Stimulated activated CD4-positive, alpha-beta T cell treated with anti-CD3 and anti-CD28 coated beads, Interleukin-1b, Interleukin-23, amount 100 ng/mL, for 4 hours (primary cell): ENCODE measurements around the gene ITCH.

Experiments
- DNase-seq, 2 donors: peaks; one replicate each; pipeline ENCODE4 v3.0.0-alpha.2; 2020; ENCODE audit warnings: low read depth in 2 of 2

Gene ITCH

DNA sequence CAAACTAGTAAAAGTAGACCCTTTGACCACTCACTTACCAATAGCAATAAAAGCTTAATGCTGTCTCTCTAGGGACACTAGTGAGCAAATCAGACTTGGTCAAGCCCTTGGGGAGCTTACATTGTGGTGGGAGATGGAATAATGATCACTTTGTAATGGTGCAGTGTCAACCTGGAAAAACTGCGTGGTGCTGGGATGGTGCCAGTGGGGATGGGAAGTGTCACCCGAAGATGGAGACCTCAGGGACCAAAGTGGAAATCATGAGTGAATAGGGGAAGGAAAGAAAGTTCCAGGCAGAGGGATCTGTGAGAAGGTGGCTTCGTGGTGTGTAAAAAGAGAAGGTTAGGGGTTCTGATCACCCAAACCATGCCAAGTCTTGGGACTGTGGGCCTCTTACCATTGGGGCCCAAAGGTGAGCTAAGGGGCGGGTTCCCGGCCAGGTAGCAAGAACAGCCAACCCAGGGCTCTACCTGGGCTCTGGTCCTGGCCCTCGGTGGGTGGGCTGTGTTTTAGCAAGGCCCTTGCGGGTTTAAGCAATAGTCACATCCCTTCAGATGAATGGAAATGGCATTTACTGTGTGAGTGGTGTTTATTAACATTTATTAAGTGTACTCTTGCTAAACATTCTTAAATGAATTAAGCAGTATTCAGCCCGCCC, 168.7 kb downstream of the ITCH start:
- DNase-seq = no peak

DNA sequence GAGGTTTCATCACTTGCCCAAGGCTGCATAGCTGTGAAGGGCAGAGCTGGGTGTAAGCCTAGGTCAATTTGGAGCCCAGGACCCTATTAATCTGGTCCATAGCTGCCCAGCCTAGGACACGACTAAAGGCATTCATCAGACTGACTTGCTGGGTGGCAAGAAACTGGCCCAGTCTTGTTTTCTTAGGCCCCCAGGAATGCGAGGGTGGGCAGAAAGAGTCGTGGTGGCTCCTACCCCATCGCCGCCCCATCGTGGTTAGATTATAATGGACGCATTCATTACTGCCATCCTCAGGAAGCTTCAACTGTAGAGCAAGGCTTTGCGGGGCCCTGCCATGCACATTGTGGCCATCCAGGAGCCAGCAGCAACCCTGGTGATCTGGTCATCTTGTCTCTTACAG, 169.2 kb downstream of the ITCH start:
- no peak for DNase-seq

DNA sequence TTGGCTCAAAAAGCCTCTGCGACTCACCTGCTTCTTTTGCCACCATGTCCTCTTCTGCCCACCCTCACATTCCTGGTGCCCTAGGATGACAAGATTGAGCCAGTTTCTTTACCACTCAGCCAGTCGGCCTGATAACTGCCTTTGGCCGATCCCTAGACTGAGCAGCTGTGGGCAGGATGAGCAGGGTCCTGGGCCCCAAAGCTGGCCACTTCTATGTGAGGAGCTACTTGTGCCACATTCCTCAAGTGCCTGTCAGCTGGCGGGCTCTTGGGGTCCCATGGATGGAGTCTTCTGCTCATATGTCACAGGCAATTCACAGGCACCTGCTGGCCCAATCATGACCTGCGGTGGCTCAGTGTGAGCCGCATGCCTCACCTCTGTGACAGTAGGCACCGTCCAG, 169.7 kb downstream of the ITCH start:
- no peak for DNase-seq

DNA sequence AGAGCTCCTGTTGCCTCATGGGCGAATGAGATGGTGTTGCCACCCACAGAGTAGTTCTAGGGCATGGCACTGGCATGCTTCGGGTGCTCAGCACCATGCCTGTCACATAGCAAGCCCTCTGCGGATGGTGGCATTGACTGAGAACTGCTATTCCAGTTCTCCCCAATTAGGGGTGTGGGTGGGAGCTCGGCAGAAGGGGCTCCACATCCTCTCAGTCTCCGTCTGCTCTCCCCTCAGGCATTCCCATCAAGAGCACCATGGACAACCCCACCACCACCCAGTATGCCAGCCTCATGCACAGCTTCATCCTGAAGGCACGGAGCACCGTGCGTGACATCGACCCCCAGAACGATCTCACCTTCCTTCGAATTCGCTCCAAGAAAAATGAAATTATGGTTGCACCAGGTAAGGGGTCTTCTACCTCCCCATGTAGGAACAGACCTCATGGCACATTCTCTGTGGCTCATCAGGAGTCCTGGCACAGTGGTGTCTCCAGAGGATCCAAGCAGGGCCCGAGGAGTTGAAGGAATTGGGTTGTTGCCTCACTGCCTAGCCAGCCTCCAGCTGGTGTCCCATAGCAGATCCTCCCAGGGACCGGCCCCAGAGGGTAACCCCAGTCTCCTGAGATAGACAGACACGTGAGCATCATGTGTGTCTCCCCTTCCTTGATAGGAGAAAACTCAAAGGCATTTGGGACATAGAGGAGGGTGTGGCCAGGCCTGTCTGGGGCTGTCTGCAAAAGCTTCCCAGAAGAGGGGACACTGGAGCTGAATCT, 171.5 kb downstream of the ITCH start:
- DNase-seq = no peak

DNA sequence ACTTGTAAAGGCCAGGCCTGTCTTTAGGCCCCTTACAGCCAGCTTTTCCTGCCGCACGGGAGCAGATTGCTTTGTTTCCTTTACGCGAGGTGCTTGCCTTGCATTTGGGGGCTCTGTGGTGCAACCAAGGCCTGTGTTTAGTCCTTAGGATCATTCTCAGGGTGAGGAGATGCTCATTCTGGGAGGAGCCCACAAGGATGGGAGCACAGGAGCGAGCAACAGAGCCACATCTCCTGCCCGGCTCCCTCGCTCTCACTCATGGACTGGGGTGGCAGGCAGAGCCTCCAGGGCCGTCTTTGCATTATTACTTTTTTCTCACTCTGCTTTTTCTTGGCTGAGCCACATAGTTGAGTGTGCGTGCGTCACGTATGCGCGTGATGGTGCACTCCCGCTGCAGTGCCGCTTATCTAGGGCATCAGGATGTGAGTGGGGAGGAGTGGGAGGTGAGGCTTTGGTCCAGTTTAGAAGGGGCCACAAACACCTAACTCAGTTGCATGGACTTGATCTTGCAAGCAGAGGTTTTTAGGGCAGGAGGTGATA, 172.3 kb downstream of the ITCH start:
- DNase-seq = no peak

DNA sequence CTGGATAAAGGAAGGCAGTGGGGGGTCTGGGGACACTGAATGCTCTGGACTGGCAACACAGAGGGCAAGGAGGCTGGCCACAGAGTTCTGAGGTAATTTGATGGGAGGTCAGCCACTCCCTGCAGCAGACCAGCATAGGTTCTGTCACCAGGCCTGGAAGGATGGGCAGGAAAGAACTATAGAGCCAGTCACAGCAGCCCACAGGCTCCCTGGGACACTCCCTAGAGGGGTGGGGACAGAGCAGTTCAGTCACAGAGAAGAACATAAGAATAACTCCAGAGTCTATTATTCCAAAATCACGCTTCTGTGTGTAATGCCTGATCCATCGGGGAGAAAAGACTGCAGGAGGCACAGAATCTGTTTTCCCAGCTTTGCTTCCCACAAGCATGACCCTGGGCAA, 172.8 kb downstream of the ITCH start:
- DNase-seq = no peak

DNA sequence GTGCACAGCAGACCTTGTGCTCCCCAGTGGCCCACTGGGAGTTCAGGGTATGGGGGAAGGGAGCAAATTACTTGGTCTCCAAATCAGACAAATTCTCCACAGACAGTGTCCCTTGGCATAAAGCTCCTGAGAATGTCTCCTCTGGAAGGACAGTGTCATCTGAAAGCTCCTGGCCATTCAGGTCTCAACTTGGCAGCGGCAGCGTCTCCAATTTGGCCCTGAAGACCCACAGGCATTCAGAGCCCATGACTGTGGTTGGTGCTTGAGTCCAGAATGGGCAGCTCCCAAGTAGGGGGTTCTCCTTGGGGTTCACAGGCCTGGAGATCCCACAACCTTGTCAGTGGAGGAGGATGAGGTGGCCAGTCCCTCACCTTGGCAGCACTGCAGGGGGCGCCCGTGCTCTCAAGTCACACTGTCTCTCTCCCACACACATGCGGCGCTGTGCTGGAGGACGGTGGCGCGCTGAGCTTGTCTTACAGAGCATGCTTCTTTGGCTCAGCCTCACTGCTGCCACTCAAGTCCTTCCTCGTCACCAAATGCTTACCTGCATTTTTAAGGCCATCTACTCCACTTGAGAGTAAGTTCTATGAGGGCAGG, 173.8 kb downstream of the ITCH start:
- DNase-seq = peak; percentile 30 to 42

DNA sequence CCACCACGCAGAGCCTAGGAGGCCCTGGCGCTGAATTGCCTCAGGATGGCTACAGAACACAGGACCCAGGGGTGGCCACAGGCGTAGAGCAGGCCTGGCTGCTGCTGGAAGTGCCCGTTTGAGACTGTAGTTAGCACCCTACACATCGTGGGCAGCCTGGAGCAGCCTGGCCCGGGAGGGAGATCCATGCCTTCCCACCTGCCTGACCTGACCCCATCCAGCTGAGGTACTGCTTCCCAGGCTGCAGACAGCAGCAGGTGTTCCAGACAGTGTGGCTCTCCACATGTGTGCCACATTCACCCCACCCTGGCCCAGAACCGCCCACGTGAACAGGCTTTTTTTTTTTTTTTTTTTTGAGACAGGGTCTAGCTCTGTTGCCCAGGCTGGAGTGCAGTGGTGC, 174.6 kb downstream of the ITCH start:
- no peak for DNase-seq

DNA sequence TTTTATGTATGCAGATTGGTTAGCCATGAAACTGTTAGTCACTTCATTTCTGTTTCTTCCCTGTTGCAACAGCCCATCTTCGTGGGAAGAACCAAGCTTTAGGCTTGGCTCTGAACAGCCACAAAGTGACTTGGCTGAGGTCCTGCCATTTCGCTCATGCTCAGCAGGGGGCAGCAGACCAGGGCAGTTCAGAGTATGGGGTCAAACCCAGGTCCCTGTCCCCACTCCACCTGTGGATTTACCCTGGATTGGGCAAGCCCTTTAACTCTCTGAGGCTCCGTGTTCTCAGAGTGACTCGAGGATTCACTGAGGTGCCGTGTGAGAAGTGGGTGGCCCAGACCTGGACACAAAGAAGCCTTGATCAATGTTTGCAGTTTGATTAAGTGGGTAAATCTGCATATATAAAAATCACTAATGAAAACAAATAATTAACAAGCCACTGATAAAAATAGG, 175.6 kb downstream of the ITCH start:
- DNase-seq = peak; percentile 38 to 45

DNA sequence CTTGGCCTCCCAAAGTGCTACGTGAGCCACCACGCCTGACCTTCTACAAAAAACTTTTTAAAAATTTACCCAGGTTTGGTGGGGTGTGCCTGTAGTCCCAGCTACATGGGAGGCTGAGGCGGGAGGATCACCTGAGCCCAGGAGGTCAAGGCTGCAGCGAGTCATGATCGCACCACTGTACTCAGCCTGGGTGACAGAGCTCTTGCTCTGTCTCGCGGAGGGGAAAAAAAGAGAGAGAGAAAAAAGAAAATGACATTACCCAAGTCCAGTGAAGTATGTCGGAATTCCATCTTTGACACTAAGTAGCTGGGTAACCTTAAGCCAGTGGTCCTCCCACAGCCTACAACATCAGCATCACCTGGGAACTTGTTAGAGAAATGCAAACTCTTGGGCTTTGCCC, 176.7 kb downstream of the ITCH start:
- no peak for DNase-seq

DNA sequence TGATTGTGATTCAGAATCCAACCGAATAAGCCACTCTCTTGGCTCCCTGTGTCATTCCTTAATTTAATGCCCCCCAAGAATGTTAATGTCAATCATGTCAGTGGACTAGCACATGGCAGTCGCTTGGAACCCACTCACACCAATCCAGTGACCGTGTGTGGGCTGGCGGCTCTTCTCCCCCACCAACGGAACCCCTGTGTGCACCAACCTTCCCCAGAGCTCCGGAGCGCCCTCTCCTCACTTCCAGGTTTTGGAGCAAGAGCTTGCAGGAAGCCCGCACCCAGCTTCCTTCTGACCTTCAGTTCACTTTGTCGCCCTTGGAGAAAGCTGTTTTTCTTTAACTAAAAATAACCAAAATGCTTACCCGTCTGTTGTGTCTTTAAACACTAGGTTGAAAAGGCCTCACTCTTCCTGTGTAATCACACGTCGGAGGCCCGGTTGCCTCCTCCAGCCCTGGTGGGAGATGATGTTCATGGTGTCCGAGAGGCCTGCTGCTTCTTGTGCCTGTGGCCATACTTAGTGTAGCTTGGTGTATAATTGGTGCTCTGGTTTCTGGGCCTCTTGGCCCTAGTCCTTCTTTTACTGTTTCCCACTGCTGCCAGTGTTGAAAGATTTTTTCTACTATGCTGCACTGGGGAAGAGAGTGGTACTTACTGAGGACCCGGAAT, 177.7 kb downstream of the ITCH start:
- DNase-seq = no peak

DNA sequence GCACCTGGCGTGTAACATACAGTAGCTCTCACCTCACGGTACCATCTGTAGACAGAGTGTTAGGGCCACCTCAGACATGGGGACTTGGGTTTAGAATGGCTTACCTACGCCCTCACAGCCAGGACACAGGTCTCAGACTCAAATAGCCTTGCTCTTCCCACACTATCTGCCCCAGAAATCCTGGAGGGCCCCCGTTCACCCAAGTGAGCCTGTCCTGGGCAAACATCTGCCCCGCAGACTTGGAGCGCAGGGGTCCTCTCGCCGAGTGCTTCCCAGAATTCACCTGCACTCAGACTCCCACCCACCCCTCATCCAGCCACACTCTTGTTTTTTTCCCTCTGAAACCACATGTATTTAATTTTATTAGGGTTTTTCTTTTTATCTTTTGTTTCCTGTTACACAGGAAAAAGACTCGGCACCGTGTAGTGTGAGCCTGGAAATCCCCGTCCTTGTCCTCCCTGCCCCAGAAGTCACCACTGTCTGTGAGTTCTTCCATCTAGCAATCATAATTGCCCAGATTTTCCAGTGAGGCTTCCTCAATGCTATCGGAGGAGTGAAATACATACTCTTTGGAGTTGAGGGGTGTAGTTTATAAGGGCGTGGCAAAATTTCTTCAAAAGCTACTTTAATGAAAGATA, 178.3 kb downstream of the ITCH start:
- no peak for DNase-seq

DNA sequence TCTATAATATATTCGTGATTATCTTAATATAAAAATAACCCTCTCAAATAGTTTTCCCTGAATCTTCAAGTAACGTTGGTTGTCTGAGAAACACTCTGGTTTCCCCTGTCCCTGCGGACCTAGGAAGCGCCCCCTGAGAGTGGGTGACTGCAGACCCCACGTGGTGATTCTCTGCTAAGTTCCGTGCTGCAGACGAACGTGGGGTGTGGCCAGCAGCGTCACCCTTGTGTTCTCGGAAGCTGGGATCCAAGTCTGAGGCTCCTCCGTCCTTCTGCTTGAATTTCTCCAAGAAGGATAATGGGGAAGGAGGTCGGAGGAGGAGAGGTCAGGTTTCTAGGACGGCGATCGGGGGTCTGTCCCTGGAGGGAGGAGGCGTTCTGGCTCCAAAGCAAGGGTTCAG, 178.8 kb downstream of the ITCH start:
- DNase-seq = no peak

DNA sequence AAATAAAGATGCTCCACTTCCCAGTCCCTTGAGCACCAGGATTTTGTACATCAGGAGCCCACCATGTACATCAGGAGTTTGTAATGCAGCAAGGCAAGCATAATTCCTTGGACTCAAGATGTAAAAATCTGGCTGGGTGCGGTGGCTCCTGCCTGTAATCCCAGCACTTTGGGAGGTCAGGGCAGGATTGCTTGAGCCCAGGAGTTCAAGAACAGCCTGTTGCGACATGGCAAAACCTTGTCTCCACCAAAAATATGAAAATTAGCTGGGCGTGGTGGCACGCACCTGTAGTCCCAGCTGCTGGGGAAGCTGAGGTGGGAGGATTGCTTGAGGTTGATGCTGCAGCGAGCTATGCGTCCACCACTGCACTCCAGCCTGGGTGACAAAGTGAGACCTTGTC, 179.4 kb downstream of the ITCH start:
- DNase-seq = no peak

DNA sequence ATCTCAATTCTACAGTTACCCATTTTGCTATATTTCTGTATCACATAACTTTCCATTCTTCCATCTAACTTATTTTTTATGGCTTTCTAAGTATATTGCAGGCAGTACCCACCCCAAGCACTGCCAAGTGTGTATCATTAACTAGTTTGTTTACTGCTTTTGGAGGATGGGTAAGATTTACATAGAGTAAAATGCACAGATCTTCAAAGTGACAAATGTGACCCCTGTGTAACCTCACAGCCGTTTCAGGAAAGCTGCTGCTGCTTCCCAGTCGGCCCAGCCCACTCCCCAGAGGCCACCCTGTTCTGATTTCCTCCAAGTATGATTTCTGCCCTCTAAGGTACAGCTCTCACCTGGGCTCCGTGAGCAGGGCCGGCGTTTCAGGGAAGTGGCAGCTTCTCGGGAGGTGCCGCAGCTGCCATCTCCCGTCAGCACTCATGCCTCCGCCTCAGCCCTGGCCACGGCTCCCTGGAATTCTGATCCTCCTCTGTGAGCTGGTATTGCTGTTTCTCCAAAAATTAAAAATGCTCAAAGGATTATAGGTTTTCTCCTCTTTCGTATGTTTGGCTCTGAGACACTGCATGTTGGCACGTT, 180.5 kb downstream of the ITCH start:
- DNase-seq = no peak

DNA sequence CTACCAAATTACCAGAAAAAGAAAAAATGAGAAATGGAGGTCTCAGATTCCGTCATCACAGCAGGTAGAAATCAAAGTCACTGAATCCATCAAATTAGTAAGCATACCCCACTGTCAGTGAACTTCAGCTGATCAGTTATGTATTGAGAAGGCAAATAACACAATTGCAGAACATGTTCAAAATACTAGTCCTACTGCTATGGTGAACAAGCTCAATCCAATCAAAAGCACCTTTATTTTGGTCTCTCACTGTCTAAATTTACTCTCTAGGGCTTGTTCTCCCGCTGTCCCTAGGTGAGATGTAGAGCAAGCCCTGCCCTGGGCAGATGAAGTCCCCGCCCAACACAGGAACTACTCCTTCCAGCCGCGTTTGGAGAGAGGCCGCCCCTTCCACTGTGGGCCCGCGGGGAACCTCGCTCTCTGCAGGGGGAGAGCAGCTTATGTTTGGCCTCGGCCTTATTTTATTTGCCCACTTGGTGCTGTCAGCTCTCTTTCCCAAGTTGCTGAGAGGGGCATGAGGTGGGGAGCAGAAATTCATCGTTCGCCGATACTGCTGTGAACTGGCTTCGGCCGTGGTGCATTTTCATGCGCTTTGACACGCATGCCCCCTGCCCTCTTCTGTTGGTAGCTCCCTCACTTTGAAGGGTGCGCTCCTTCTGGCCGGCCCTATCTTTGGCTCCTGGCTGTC, 181.2 kb downstream of the ITCH start:
- no peak for DNase-seq

DNA sequence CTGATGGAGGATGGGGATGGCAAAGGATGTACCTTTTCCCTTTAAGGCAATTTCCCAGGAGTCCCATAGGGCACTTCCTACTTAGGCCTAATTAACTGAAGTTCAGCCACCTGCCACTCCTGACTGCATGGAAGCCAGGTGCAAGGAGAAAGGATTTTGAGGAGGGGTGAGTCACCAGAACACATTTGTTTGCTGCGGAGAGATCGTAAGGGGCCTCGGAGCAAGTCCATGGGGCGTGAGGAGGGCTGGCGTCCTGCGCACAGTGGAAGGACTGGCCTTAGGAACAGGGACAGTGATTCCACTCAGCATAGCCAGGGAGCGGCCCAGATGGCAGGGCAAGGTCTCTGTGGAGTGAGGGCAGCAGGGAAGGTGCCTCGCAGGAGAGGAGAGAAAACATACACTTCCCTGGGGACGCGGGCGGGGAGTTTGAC, 183.7 kb downstream of the ITCH start:
- DNase-seq = no peak

DNA sequence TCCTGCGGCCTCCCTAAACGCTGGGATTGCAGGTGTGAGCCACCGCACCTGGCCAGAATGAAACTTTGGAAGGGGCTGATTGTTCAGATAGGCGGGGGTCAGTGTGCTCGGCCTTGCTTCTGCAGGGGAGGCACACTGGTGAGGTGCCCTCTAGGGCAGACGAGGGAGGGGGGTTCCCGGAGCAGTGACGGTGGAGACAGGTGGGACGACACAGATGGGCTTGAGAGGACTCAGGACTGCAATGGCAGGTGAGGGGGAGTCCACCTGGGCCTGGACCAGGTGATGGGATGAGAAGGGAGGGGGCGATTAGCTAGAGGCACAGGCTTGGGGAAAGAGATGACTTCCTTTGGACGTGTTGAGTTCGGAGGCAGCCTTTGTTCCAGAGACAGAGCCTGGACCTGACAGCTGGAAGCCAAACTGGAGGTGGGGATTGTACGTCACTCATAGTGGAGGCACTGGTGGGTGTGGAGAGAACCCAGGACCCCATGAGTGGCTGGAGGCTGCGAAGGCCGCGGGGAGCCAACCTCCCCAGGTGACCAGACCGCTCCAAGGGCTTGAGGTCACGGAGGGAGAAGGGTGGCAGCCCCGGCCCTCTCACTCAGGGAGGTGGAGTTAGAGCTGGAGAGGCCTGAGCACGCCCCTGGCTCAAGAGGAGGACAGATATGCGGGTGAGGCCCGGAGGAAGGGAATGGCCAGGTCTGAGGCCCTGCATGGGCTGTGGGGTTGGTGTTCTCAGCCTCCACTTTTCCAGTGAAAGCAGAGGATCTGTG, 185.0 kb downstream of the ITCH start:
- DNase-seq = no peak

DNA sequence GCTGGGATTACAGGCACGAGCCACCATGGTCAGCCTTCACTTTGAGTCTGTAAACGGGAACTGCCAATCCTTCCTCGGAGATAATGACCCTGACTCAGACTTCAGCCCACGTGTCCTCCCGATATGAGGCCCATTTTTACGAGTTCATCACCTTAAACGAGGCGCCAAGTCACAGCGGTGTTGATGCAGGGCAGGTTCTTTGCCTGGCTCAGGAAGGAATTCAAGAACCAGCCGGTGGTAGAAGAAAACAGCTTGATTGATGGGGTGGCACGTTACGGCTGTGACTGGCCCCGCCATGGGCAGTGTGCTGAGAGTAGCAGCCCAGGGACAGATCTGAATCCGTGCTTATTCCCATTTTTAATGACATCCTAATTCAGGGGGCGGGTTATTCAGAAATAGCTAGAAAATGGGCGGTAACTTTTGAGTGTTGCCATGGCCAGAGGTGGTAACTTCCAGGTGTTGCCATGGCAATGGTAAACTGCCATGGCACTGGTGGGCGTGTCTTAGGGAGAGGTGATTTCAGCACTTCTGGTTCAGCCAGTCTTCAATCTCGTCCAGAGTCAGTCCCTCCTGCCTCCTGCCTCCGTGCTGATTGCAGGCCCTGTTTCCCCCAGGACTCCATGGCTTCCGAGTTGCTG, 186.3 kb downstream of the ITCH start:
- no peak for DNase-seq

DNA sequence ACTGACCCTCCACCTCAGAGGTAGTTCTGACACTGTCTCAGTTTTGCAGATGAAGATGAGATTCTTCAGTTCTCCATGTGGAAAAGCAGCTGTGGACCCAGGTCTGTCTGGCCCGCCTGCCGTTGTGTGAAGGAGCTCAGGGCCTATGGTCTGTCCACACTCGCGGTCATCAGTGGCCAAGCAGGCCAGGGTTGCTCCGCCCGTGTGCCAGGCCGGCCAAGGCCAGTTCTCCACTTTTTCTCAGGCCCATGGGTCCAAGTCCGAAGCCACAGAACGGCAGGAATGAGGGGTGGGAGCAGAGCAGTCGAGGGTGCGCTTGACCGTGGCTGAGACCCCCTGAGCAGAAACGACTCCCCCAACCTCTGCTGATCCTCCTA, 186.8 kb downstream of the ITCH start:
- DNase-seq = no peak
